ENCODE results near the gene STX16. TPM values are rescaled to one million over a fixed set of nuclear protein-coding genes. Genes with fewer than 3 reads are reported as not detected.

The STX16 gene, protein sequence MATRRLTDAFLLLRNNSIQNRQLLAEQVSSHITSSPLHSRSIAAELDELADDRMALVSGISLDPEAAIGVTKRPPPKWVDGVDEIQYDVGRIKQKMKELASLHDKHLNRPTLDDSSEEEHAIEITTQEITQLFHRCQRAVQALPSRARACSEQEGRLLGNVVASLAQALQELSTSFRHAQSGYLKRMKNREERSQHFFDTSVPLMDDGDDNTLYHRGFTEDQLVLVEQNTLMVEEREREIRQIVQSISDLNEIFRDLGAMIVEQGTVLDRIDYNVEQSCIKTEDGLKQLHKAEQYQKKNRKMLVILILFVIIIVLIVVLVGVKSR
- total RNA-seq, result 33.2 TPM

DNA sequence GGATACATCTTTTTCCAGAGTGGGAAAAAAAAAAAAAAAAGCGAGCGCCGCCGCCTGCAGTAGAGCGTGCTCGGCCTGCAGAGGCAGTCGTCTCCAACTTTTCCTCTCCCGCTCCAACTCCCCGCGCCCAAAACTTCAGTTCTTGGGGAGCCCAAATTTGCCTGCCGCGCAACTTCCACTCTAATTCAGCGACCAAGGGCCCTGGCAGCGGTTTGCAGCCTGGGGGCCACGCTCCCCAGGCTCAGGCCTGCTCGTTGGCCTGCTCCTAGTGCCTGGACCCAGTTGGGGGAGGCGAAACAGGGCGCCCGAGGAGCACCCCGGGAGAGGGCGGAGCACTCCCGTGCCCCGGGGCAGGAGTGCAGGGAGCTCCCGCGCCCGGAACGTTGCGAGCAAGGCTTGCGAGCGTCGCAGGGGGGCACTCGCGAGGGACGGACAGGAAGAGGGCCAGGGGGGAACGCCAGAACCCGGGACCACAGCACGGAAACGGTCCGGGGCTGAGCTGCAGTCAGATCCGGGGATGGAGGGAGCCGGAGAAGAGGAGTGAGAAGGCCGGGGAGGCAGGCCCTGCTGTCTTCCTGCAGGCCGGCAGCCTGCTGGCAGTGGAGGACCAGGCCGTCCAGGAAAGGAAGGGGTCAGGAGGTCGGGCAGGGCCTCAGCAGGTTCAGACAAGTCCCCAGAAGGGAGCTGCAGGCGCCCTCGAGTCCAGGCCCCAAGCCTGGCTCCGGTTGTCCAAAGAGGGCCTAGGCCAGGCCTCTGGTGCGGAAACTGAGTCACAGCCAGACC is at the start of gene STX16:
TSS of gene STX16 (plus strand) at position 508 of the 783 bp plus-strand sequence. CDS start 724 bp downstream, outside the sequence.
- peak; percentile 86 for DNase-seq

DNA sequence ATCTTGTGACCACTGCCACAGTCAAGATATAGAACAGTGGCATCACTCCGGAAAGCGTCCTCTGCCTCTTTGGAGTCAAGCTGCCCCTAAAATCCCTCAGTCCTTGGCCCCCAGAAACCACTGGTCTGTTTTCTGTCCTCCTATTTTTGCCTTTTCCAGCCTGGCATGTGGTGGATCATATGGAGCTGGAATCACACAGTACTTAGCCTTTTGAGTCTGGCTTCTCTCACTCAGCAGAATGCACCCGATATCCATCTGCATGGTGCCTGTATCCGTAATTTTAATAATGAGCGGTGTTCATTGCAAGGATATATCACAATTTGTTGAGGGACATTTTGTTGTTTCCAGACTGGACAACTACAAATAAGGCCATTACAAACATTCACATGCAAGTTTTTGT is 49.0 kb upstream of the STX16 start:
- DNase-seq, result no peak

DNA sequence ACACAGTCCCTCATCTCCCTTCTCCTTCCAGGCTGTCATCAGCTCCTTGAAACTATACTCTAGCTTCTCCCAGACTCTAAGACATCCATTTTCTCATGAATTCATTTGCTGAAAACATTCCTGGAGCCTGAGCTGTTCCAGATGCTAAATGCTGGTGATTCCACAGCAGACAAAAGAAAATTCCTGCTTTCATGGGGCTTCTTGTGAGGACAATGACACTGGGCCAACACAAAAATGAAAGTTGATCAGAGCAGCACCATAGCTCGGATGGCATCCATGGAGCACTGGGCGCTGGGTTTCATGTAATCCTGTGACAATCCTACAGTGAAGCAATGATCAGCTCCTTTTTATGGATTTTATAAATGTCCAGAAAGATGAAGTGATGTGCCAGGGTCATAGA is 47.4 kb upstream of the STX16 start:
- DNase-seq, result no peak

DNA sequence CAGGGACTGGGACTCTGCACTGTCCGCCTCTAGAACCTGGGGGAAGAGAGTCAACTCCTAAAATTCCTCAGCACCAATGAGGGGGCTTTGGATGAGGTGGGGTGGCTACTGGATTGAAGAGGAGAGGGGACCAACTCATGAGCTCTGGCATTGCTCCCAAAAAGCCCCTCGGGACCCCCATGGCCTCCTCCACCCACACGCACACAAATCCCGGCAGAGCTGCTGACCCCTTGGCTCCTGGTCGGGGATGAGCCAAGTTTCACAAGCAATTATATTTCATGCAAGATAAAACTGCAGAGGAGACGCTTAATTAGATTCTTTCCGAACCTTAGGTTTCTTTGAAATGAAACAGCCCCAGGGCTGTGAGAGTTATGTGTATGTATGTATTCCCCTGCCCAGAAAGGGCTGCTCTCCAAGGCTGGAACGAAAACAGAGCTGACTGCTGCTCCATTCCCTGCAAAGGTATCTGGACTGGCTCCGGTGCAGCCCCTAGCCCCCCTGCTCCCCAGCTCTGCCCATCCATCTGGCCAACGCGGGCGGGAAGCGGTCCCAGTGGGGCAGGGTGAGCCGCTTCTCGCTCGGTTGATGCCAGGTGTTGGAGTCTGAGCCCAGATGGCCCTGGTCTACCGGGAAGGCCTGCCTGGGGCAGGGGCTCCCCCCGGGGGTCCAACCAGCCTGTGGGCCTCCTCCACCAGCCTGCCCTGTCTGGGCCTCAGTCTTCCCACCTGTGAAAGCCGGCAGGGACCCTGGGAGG is 46.8 kb upstream of the STX16 start:
- DNase-seq, result no peak

DNA sequence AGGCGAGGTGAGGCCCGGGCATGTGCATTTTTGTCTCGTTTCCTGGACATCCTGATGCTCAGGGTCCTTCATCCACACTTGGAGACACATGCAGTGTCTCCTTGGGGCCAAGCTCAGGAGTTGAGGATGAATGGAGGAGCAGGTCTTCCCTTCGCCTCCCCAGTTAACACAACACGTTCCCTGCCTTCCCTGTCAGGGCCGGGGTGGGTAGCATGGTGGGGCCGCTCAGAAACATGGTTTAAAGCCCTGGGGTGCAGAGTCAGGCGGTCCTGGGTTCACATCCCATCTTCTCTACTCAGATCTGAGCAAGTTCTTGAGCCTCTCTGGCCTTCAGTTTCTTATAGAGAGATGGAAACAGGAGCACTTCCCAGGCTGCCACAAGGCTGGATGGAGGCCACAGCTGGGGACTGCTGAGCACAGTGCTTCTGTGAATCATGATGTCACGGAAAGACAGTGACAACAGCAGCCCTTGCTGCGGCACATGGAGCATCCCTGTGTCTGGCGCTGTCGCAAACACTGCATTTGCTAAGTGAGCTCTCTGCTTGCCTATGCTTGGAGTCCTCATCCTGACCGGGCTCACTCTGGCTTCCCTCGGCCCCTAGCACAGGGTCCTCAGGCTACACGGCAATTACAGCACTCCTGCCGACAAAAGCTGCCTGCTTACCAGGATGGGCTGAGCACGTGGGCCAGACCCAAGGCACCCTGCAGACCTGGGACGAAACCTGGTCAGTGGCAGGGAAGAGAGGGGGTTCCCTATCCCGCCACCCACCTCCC is 45.6 kb upstream of the STX16 start:
- no peak for DNase-seq

DNA sequence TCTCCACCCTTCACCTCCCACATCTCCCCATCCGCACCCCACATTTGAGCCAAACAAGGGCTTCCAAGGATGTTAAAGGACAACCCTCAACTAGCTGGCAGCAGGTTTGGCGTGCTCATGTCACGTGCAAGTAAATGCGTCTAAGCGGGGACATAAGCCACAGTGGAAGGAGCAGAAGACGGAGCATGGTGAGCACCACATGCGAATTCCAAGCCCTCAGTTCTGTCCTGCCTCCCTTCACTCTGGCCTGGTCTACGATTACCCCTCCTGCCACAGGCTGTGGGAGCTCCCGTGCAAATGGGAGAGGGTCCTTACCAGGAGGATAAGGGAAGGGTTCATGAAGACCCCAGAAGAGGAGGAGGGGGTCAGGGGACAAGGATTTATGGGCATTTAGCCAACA is 44.9 kb upstream of the STX16 start:
- DNase-seq, result no peak

DNA sequence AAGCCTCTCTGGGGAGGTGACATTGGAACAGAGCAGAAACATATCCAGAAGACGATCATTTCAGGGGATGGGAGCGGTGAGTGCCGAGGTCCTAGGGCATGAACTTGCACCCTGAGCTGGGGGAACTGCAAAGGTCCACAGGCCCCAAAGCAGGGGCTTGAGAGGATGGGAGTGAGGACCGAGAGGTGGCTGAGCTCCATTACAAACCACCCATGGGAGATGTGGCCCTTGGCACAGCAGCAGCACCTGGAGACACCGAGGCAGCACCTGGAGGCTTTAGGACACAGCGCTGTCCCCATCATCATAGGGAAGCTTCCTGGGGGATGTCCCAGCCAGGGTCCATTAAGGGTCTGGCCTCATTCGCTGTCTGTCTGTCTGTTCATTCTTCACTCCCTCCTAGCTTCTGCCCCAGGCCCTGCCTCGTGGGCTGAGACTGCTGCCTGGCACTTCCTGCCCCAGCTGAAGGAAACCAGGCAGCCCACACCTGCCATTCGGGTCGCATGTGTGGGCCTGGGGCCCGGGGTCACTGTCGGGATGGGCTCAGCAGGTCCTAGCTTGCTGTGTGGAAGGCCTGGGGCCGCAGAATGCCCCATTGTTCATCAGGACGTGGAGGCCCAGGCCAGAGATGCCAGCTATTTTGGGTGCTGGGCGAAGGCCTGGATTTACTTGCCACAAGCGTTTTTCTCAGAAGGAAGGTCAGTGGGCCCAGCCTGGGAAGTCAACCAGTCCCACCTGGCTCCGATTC is 42.8 kb upstream of the STX16 start:
- no peak for DNase-seq

DNA sequence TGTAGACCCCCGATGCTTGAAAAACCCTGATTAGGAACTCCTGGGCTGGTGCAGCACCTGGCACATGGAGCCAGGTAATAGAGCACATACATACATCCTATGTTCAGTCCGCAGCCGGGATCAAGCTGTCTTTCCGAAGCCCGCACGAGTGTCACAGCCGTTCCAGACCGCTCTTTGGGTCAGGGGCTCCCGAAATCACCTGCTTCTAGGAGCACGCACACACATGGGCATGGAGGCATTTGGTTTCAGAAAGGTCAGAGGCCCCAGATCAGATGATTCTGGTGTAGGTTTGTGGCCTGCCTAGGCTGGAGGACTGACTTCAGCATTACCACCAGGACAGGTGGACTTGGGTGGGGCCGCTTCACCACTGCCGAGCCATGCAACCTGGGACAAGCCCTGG is 42.1 kb upstream of the STX16 start:
- no peak for DNase-seq

DNA sequence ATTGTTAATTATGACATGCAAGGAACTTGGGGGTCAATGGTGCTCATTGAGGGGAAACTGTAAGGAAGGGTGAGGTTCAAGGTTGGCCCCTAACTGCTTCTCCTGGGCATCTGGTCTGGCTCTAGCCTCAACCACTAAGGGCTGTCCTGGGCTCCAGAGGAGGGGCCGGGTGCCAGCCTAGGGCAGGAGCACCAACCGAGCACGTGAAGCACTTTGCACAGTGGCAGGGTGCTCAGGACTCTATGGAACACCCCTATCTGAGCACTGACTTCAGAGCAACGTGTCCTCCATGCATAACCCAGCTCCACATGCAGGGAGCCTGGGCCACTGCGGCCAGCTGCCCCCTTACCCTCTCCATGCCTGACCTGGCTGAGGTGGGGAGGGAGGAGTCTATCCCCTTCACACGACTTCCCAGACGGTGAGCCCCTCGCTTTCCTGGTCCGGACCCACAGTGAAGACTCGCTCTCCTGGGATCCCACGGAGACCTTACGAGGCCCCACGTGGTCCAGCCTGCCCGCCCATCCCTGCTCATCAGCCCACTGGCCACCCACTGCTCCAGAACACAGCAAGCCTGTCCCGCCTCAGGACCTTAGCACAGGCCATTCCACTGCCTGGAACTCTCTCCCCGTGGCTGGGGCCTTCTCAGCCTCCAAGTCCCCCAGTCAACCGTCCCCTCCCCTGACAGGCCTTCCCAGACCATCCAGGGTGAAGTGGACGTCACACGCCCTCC is 40.8 kb upstream of the STX16 start:
- DNase-seq, result no peak

DNA sequence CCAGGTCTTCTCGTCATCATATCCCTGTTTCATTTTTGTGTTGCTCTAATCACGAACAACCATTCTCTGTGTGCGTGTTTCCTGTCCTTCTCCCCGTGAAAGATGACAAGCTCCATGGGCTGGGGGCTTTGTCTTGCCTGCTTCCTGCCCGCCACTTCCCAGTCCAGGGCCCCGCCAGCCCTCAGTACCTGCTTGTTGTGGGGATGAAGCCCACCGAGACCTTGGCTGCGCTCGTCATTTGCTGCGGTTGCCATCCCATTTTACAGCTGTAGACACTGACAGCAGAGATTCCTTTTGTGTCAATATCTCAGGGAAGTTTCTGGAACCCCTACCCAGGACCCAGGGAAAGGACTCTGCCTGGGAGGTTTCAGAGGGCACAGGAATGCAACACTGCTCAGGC is 40.3 kb upstream of the STX16 start:
- DNase-seq, result no peak

DNA sequence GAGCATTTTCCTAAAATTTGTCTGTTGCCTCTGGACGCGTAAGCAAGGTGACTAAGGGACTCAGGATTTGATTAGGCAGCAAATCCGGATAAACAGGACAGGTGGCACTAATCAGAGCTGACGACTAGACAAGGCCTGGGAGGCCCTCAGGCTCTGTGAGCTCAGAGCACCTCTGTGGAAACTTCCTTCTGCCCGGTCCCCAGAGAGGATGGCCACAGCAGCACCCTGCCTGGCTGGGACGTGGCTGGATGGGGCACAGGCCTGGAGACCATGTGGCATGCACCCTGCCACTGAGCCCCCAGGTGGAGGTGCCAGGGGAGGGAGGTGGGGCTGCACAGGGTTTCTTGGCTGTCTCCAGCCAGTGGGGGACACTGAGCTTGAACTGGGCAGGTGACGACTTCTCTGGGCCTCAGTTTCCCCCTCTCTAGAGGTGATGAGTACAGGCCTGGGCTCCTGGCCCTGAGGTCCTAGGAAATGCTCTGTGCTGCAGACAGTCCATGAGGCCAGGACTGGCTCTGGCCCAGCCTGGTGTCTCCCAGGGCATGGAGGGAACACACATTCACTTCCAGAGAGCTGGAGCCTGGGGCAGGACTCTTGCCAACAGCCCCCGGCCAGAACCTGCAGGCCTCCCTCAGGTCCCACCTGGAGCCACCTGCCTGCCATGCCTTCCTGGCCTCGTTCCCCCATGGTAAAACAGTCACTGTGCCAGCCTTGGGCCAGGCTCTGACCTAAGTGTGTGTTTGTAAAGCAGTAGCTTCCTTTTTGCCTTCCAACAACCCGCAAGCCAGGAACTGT is 39.6 kb upstream of the STX16 start:
- DNase-seq, result no peak

DNA sequence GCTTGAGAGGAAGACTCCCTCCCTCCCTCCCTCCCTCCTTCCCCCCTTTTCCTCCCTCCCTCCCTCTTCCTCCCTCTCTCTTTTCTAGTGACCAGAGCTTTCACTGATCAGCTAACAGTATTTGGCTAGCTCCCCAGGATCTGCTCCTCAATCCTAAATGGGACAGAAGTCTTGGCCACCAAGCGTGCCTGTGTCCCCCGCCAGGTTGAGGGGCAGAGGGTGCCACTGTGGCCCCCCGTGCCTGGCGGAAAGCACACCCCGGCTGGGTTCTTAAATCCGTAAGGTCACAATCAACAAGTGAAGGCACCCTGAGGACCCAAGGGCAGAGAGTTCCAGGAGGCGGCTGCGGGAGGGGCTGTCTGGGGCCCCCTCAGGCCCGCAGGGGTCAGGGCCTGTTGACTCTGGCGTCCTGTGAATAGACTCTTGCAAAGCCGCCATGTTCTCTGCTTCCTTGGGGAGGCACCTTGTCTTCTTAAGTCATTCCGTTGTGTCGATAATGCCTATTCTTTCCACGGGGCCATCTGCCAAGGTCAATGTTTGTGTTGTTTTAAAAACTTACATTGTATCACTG is 38.9 kb upstream of the STX16 start:
- no peak for DNase-seq

DNA sequence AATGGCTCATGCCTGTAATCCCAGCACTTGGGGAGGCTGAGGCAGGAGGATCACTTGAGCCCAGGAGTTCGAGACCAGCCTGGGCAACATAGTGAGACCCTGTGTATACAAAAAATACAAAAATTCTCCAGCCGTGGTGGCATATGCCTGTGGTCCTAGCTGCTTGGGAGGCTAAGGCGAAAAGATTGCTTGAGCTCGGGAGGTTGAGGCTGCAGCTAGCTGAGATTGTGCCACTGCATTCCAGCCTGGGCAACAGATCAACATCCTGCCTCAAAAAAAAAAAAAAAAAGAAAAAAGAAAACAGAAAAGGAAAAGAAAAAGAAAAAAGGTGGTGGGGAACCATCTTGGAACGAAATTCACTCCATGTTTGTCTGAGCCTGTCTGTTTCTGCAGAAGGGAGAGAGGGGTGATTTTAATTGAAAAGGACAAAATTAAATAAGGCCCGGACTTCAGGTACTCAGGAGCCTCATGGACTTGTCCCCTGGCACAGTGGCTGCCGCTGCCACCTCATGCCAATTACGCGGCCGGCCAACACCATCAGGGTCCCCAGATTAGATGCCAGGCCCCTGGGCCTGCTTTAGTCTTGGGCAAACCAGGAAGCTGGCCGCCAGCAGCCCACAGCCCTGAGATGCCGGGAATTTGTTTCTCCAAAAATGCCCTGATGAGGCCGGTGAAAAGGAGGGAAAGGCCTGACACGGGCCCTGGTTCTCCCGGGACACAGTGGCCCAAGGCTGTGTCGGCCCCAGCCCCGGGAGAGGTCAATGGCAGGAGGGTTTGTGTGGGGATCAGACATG is 37.8 kb upstream of the STX16 start:
- no peak for DNase-seq

DNA sequence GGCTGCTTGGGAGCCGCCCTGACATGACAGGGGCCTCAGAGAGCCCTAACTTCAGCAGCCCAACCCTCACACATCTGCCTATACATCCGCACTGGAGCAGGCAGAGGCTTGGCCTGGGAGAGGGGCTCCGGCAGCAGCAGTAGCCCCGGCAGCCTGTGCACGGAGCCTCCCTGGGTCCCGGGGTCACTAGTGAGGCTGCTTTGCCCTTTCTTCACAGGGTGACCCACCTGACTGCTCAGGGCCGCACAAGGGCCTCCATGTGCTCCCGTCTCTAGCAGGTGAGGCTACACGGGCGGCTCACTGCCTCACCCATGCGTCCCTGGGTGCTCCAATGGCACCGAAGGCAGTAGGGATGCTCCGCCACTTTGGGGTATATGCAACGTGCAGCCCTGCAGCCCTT is 36.7 kb upstream of the STX16 start:
- DNase-seq, result no peak

DNA sequence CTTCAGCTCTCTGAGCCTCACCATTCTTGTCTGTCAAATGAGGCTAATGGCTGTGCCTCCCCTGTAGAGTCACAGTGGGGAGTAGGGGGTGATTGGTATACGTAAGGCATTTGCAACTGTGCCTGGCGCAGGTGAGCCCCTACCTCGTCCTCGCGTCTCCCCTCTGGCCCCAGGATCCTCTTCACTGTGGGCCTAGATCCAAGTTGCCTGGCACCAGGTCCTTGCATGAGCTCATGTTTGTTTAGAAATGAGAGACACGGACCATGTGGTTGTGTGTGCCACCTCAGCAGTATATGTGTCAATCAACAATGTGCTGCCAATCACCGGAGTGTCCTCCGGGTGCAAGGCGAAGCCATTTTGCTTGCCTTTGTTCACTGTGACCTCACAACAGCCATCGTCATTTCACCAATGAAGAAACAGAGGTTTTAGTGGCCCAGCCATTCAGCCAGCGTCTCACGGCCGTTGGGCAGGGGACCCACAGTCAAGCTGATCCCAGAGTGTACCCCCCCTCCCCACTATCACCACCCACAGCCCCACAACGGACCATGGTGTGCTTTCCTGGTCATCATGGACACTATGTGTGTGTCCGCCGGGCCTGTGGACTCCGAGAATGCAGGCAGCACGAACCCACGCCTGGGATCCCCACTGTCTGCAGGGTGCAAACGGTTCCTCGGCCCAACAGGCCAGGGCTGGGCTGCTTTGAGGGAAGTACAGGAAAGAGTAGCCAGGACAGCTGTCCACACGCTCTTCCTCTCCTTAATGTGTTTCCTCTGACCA is 35.9 kb upstream of the STX16 start:
- no peak for DNase-seq

DNA sequence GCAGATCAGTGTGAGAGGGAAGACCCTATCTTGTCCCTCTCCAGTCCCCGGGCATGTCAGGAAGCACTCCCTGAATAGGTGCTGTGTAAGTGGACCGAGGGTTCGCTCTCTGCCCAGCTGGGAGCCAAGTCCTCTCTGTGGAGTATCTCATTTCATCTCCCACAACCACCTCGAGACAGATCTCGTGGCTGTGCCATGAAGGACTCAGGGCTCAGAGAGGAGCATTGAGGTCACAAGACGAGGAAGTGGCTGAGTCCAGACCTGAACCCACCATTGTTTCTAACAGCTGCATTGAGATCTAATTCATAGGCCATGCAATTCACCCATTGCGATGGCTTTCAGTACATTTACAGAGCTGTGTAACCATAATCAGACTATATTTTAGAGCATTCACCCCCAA is 34.7 kb upstream of the STX16 start:
- DNase-seq, result no peak

DNA sequence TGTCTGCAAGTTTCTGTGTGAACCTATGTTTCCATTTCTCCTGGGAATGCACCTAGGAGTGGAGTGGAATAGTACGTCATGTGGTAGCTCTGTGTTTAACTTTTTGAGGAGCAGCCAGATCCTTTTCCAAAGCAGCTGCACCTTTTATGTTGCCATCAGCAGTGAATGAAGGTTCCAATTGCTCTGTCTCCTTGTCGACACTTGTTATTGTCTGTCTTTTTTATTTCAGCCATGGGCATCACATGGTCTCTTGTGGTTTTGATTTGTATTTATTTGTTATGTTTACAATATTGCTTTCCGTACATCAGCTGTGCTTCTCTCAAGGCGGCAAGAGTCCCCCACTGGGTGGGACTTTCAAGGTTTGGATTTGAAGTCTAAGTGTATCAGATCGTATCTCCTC is 33.9 kb upstream of the STX16 start:
- DNase-seq, result no peak

Measured in occipital lobe (tissue), 2 donors.